Neural cell (in vitro differentiated cells): ENCODE results near the gene CARD9. TPM values are rescaled to one million over a fixed set of nuclear protein-coding genes. Genes with fewer than 3 reads are reported as not detected.

Experiments used
- H2AFZ ChIP-seq: fragments of 200-600, 300-800 bp; sonication (generic), shearing (Covaris generic); 2 replicates; pipeline ENCODE4 v1.6.0; 2014; ENCODE audit warnings: low read depth, mild to moderate bottlenecking, antibody characterized with exemption, low read length, moderate library complexity
- H3F3A ChIP-seq: fragments of 200-600 bp; shearing (Covaris generic); 2 replicates; pipeline ENCODE4 v1.6.1; 2016; ENCODE audit warnings: mild to moderate bottlenecking, moderate library complexity, mixed read lengths, antibody characterized with exemption, low read length; ENCODE audit not compliant: insufficient read depth, poor library complexity, severe bottlenecking
- H3K27ac ChIP-seq: fragments of 200-600, 300-800 bp; sonication (generic), shearing (Covaris generic); 2 replicates; pipeline ENCODE4 v1.5.1; 2014; ENCODE audit warnings: mild to moderate bottlenecking, low read length, moderate library complexity
- H3K27me3 ChIP-seq: fragments of 300-800, 200-600 bp; sonication (generic), shearing (Covaris generic); 2 replicates; pipeline ENCODE4 v1.6.0; 2014; ENCODE audit warnings: mild to moderate bottlenecking, low read depth, low read length, moderate library complexity; ENCODE audit not compliant: insufficient read depth
- H3K36me3 ChIP-seq: fragments of 300-800, 200-600 bp; sonication (generic), shearing (Covaris generic); 2 replicates; pipeline ENCODE4 v1.5.1; 2014; ENCODE audit warnings: mild to moderate bottlenecking, antibody characterized with exemption, low read length, moderate library complexity; ENCODE audit not compliant: insufficient read depth
- H3K4me2 ChIP-seq: fragments of 300-800, 200-600 bp; sonication (generic), shearing (Covaris generic); 2 replicates; pipeline ENCODE4 v1.6.0; 2014; ENCODE audit warnings: mild to moderate bottlenecking, low read length
- H3K4me3 ChIP-seq: fragments of 300-800, 200-600 bp; sonication (generic), shearing (Covaris generic); 2 replicates; pipeline ENCODE4 v1.5.1; 2014; ENCODE audit warnings: mild to moderate bottlenecking, low read length, moderate library complexity
- H3K79me2 ChIP-seq: fragments of 200-600 bp; shearing (Covaris generic); replicated peaks from 2 replicates; pipeline ENCODE4 v1.6.0; 2014; ENCODE audit warnings: mild to moderate bottlenecking, low read length, moderate library complexity; ENCODE audit not compliant: insufficient read depth
- H3K9ac ChIP-seq: fragments of 300-800, 200-600 bp; sonication (generic), shearing (Covaris generic); 2 replicates; pipeline ENCODE4 v1.6.1; 2016; ENCODE audit warnings: mild to moderate bottlenecking, low read length, mixed read lengths
- H3K9me2 ChIP-seq: fragments of 200-600 bp; shearing (Covaris generic); 2 replicates; pipeline ENCODE4 v1.6.1; 2016; ENCODE audit warnings: mild to moderate bottlenecking, low read length, mixed read lengths; ENCODE audit not compliant: insufficient read depth
- H3K9me3 ChIP-seq: fragments of 200-600, 300-800 bp; sonication (generic), shearing (Covaris generic); 2 replicates; pipeline ENCODE4 v1.6.1; 2016; ENCODE audit warnings: mild to moderate bottlenecking, mixed run types, low read length, moderate library complexity, mixed read lengths
- H4K20me1 ChIP-seq: fragments of 200-600 bp; shearing (Covaris generic); 2 replicates; pipeline ENCODE4 v1.6.1; 2016; ENCODE audit warnings: mild to moderate bottlenecking, mixed run types; ENCODE audit not compliant: insufficient read depth
- CTCF ChIP-seq: fragments of 450-650 bp; IDR thresholded peaks from 2 replicates; pipeline ENCODE4 v1.5.1; 2014; ENCODE audit warnings: antibody characterized with exemption, mild to moderate bottlenecking, moderate library complexity; ENCODE audit not compliant: poor library complexity, severe bottlenecking
- EP300 ChIP-seq: fragments of 450-650 bp; conservative IDR thresholded peaks from 2 replicates; pipeline ENCODE4 v1.6.1; 2014; ENCODE audit warnings: antibody characterized with exemption, mild to moderate bottlenecking, moderate library complexity; ENCODE audit not compliant: poor library complexity, severe bottlenecking
- EZH2 ChIP-seq: fragments of 200-600, 300-800 bp; shearing (Covaris generic), sonication (generic); IDR thresholded peaks from 2 replicates; pipeline ENCODE4 v1.6.1; 2014; ENCODE audit warnings: antibody characterized with exemption, low read length, borderline replicate concordance, mild to moderate bottlenecking; ENCODE audit not compliant: insufficient read depth, poor library complexity, severe bottlenecking
- MXI1 ChIP-seq: fragments of 450-650 bp; conservative IDR thresholded peaks from 2 replicates; pipeline ENCODE4 v1.6.1; 2014; ENCODE audit warnings: antibody characterized with exemption, mild to moderate bottlenecking; ENCODE audit not compliant: poor library complexity, severe bottlenecking
- POLR2AphosphoS5 ChIP-seq: IDR thresholded peaks from 2 replicates; pipeline ENCODE4 v1.6.1; 2012
- RAD21 ChIP-seq: fragments of 450-650 bp; conservative IDR thresholded peaks from 2 replicates; pipeline ENCODE4 v1.6.1; 2014; ENCODE audit warnings: antibody characterized with exemption, mild to moderate bottlenecking, moderate library complexity
- REST ChIP-seq: IDR thresholded peaks from 2 replicates; pipeline ENCODE4 v1.6.1; 2012; ENCODE audit warnings: borderline replicate concordance
- SMC3 ChIP-seq: fragments of 450-650 bp; conservative IDR thresholded peaks from 2 replicates; pipeline ENCODE4 v1.6.1; 2014; ENCODE audit warnings: antibody characterized with exemption, mild to moderate bottlenecking, moderate library complexity; ENCODE audit not compliant: poor library complexity
- TAF1 ChIP-seq: IDR thresholded peaks from 2 replicates; pipeline ENCODE4 v1.6.1; 2012; ENCODE audit warnings: low read depth
- polyA plus RNA-seq: library from polyadenylated mRNA; depleted of rRNA; stranded (reverse); fragments of >200 nt; gene quantifications from 2 replicates; pipeline ENCODE4 v1.2.3, GENCODE V29; 2014

The CARD9 gene
- polyA plus RNA-seq, 1 donor from 2014 or later = 0.77 TPM

- no peaks in the 10 kb centered on the region for H3K9me3 ChIP-seq
- H3K36me3 ChIP-seq = no peaks in the 10 kb centered on the region
- TF ChIP-seq TAF1 (no peak), MXI1 (no peak), CTCF (no peak), EP300 (no peak), SMC3 (no peak), EZH2 (no peak), POLR2AphosphoS5 (no peak), RAD21 (no peak), REST (no peak)
- H3K4me3 ChIP-seq = no peak overlapping the region
- H3K9ac ChIP-seq = no peak overlapping the region
- no peaks in the 10 kb centered on the region for H3K79me2 ChIP-seq
- no peaks in the 10 kb centered on the region for H3K27me3 ChIP-seq
- H3K27ac ChIP-seq = no peak overlapping the region
- no peak overlapping the region for H2AFZ ChIP-seq
- no peaks in the 10 kb centered on the region for H3K9me2 ChIP-seq
- no peaks in the 10 kb centered on the region for H4K20me1 ChIP-seq
- H3F3A ChIP-seq = no peaks in the 10 kb centered on the region
- no peak overlapping the region for H3K4me2 ChIP-seq
Measured at GRCh38 chr9:136354592-136355085, 18.8 kb downstream of the CARD9 start.

GRCh38 chr9:136353757-136354488 is 19.5 kb downstream of the CARD9 start:
- H3K9me2 ChIP-seq = no peaks in the 10 kb centered on the region
- H3K27ac ChIP-seq = no peak overlapping the region

More at GRCh38 chr9:136353757-136354488, 19.5 kb downstream of the CARD9 start:
- H3K9me3 ChIP-seq = no peaks in the 10 kb centered on the region
- H4K20me1 ChIP-seq = no peaks in the 10 kb centered on the region
- H3K9ac ChIP-seq = no peak overlapping the region
- H3F3A ChIP-seq = no peaks in the 10 kb centered on the region
- H3K79me2 ChIP-seq = no peaks in the 10 kb centered on the region
- H3K4me2 ChIP-seq = no peak overlapping the region
- no peaks in the 10 kb centered on the region for H3K36me3 ChIP-seq
- no peaks in the 10 kb centered on the region for H3K27me3 ChIP-seq
- no peak overlapping the region for H2AFZ ChIP-seq
- no peak for TF ChIP-seq EP300
- TF ChIP-seq POLR2AphosphoS5 = no peak
- no peak for TF ChIP-seq SMC3
- no peak for TF ChIP-seq TAF1
- TF ChIP-seq CTCF = no peak
- TF ChIP-seq MXI1 = no peak
- TF ChIP-seq EZH2 = no peak
- TF ChIP-seq REST = no peak
- TF ChIP-seq RAD21 = no peak
- H3K4me3 ChIP-seq = no peak overlapping the region
